Testis (tissue), 3 donors: ENCODE results near the gene MIA. TPM values are rescaled to one million over a fixed set of nuclear protein-coding genes. Genes with fewer than 3 reads are reported as not detected.

Experiments used
- DNase-seq: peaks from one replicate; pipeline ENCODE4 v3.0.0-alpha.2; 2019
- H3K27ac ChIP-seq, 2 donors: fragments of 200-600 bp; sonication (generic); one replicate each; pipeline ENCODE4 v1.5.1; 2019
- H3K27me3 ChIP-seq: fragments of 200-600 bp; sonication (generic); one replicate; pipeline ENCODE4 v1.5.1; 2019
- H3K36me3 ChIP-seq: fragments of 200-600 bp; sonication (generic); one replicate; pipeline ENCODE4 v1.5.1; 2017; ENCODE audit warnings: low read depth; ENCODE audit errors: missing control alignments
- H3K4me1 ChIP-seq: fragments of 200-600 bp; sonication (generic); one replicate; pipeline ENCODE4 v1.5.1; 2019
- H3K4me3 ChIP-seq, 2 donors: fragments of 200-600 bp; sonication (generic); one replicate each; pipeline ENCODE4 v1.5.1; 2017 to 2019
- H3K9me3 ChIP-seq: fragments of 200-600 bp; sonication (generic); one replicate; pipeline ENCODE4 v1.5.1; 2017
- CTCF ChIP-seq, 3 experiments: fragments of 450-650 bp in 2 of 3; fragments of 200-600 bp in 1 of 3; sonication (generic) in 1 of 3; IDR thresholded peaks; one replicate each; pipeline ENCODE4 v1.5.1; 2016 to 2019; ENCODE audit warnings: antibody characterized with exemption in 3 of 3, mild to moderate bottlenecking in 2 of 3, moderate library complexity in 1 of 3
- POLR2A ChIP-seq: fragments of 450-650 bp; IDR thresholded peaks from one replicate; pipeline ENCODE4 v1.6.1; 2017; ENCODE audit warnings: antibody characterized with exemption, mild to moderate bottlenecking, moderate library complexity
- WGBS, 2 donors: methylation state at CpG; one replicate each; pipeline ENCODE4 v1.1.5; 2018; 5-methylcytosine and 5-hydroxymethylcytosine counted together
- intact Hi-C: fragments of 100-400 bp; cut with DNase I; formaldehyde crosslinking; loops from one replicate; pipeline ENCODE4 v1.15.1; 2023; ENCODE audit warnings: low total_unique reads
- polyA plus RNA-seq: library from polyadenylated mRNA; stranded (reverse); fragments of 350-450 nt; fragmentation: Illumina TruSeq; extraction: RNeasy Lipid Tissue Mini Kit (QIAGEN cat#74804); gene quantifications from one replicate; pipeline ENCODE4 v1.2.3, GENCODE V29; 2014; ENCODE audit warnings: low read depth, low replicate concordance; ENCODE audit not compliant: insufficient read depth
- total RNA-seq, 2 donors: library from RNA; depleted of rRNA; stranded (reverse); fragments of >200 nt; gene quantifications; one replicate each; pipeline ENCODE4 v1.2.3, GENCODE V29; 2016

MIA gene
- total and polyA plus RNA-seq, 3 donors from 2014 or later, result 2.4 to 2.9 (median 2.8) TPM

GRCh38 chr19:40802300-40803169, 27.2 kb downstream of the MIA start:
- Histone ChIP-seq H3K36me3 (no peaks in the 10 kb centered on the region), H3K4me1 (peaks cover 54% of the 10 kb centered on the region), H3K27ac (peak overlapping the region; percentile 61 to 95), H3K27me3 (no peaks in the 10 kb centered on the region), H3K4me3 (no peak overlapping the region), H3K9me3 (no peaks in the 10 kb centered on the region)
- TF ChIP-seq CTCF (IDR thresholded peaks at IDR 0.05) (no peak), POLR2A (no peak)
- WGBS, 2 donors, result 19 to 36% methylated on average over 9 to 11 of the region's 11 CpGs
- intact Hi-C loops, result no loop called here
- DNase-seq, result peak; percentile 71

DNA sequence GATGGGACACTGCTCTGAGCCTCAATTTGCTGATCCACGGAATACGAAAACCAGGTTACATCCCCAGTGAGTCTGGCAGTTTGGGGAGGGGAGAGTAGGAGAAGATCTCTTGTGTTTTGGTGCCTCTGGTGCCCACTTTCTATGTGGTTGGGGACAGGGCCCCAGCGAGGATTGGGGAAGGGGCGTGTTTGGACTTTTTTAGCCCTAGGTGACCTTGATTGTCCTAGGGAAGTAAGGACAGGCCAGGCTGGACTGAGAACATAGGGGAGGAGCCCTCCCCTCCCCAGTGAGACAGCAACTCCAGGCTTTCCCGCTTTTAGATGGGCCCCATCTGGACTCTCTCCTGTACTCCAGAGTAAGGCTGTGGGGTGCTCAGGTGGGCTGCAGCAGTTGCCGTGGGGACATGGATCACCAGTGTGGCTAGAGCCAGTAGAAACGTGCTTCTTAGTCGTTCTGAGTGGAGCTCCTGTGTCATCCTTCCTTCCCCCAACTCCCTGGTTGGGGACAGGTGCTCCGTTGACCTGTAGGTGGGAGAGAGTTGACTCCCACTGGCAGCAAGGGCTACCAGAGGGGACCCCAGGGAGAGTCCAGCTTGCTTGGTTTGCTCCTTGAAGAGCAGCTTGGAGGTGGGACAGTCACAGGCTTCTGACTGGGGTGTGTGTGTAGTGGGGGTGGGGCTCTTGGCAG, 28.0 kb downstream of the MIA start:
- DNase-seq, result no peak
- intact Hi-C loops, result no loop called here
- Histone ChIP-seq H3K9me3 (no peaks in the 10 kb centered on the region), H3K27me3 (no peaks in the 10 kb centered on the region), H3K36me3 (no peaks in the 10 kb centered on the region), H3K27ac (peak overlapping the region; percentile 61 to 95), H3K4me1 (peaks cover 54% of the 10 kb centered on the region), H3K4me3 (no peak overlapping the region)
- 32 to 34% methylated on average over 9 of the region's 9 CpGs for WGBS, 2 donors
- TF ChIP-seq POLR2A (no peak), CTCF (IDR thresholded peaks at IDR 0.05) (no peak)

GRCh38 chr19:40803857-40804782, 28.8 kb downstream of the MIA start:
- no peak for DNase-seq
- intact Hi-C loops, result no loop called here
- Histone ChIP-seq H3K4me1 (peaks cover 54% of the 10 kb centered on the region), H3K27ac (peak overlapping the region; percentile 61 to 95), H3K9me3 (no peaks in the 10 kb centered on the region), H3K36me3 (no peaks in the 10 kb centered on the region), H3K27me3 (no peaks in the 10 kb centered on the region), H3K4me3 (no peak overlapping the region)
- WGBS, 2 donors, result 54 to 70% methylated on average over 6 of the region's 6 CpGs
- TF ChIP-seq POLR2A (no peak), CTCF (IDR thresholded peaks at IDR 0.05) (no peak)

DNA sequence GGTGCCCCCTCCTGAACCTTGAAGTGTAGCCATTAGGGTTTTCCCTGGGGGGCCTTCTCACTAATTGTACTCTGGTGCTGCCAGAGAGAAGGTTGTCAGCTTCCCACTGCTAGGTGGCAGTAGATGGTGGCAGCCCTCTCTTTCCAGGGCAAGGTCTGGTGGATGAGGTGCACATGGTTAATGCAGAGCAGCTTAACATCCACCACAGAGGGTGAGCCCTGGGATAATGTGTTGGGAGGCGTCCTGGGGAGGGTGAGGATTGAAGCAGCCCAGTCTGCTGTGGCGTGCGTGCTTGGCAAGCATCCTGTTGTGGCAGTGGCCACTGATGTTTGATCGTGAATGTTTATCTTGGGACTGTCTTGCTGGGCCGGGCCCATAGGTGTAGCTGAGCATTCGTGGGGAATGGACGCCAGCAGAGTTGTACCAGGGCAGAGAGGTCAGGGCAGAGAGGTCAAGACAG, 29.5 kb downstream of the MIA start:
- DNase-seq, result no peak
- H3K9me3 ChIP-seq, result no peaks in the 10 kb centered on the region
- intact Hi-C loops, result no loop called here
- H3K27ac ChIP-seq, result no peak overlapping the region
- H3K4me3 ChIP-seq, result no peak overlapping the region
- TF ChIP-seq CTCF (IDR thresholded peaks at IDR 0.05) (no peak), POLR2A (no peak)
- H3K27me3 ChIP-seq, result no peaks in the 10 kb centered on the region
- WGBS, 2 donors, result 23 to 24% methylated on average over 4 to 7 of the region's 7 CpGs
- peaks cover 54% of the 10 kb centered on the region for H3K4me1 ChIP-seq
- H3K36me3 ChIP-seq, result no peaks in the 10 kb centered on the region
